ENCODE measurements around the gene AGPAT4.
"Not testable (repeated sequence)": the region's sequence is repeated elsewhere in the genome, so short reads cannot be mapped to it uniquely, and the experiment has no call there.

The AGPAT4 gene

DNA sequence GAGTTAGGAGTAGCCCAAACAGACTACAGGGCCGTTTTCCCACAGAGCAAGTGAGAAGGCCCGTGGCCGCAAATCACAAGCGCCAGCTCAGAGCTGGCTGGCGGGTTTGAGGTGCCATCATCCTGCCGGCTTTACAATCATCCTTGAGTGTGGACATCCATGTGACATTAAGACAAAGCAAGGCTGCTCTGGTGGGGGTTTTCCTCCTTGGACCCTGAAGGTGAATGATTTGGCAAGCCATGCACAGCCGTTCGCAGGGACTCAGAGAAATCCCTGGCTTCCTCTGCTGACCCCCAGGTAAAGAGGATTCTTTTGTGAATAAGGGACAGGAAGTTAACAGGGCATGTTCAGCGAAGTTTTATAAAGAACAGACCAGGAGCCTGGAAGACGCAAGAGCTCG, 137.2 kb downstream of the AGPAT4 start:
- no peak for DNase-seq

DNA sequence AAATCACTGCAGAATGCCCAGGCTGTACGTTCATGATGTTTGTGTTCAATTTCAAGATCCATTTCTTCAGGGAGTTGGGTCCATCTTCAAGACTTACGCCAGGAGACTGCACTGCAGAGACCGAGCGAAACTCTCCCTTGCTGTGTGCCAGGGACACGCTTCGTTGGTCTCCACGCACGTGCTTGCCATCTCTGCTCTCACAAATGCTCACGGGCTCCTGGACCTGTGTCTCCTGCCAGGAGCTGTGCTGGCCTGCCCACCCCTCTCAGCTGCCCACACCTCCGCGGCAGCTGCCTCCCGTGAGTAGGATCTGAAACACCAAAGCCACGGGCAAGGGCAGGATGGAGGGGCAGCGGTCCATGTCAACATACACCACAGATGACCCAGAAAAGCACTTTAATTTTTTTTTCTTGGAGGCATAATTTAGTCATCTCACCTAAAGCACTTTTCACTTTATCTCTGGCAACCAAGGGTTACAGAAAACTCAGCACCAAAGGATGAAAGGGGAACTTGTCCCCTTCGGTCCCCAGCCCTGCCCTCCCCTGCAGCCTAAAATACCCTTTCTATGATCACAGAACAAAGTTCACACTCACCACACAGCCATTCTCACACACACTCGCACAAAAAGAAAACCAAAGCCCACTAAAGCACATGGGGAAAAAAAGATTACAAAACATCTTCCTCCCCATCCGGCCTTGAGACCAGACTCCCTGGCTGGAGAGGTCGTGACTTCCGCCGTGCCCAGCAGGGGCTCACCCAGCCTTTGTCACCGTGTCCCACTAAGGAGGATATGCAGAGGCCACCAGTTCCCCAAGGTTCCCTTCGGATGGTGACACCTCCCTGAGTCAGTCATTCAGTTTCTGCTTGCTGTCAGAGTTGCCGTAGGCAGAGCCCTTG, 137.9 kb downstream of the AGPAT4 start:
- DNase-seq: no peak

DNA sequence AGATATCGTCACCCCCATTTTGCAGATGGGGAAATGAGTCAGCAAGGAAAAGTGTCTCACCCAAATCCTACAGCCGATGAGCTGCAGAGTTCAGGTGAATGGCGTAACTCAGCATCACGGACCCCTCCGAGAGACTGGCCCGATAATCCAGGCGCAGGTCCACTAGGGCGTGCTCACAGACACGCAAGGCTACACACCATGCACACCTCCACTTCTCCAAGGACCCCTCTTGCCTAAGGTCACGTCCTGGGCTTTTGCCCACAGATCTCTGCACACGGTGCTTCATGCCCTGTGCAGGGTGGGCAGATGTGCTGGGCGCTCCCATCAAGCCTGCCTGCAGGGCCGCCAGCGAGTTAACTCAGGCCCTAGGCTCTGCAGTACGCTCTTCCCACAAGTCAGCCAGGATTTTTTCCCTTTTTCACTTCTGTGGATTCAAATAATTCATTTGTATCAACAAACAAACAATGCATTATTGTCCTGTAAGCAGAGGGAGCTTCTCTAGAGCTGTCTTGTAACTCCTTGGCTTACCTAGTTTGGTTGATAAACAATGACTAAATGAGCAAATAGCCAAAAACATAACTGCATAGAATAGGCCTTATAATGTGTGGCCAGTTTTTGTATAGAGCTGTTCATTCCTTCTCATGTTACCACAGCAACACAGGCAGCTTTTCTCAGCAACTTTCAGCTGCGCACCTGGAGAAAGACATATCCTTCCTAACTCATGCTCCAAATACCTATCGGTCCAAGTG, 139.1 kb downstream of the AGPAT4 start:
- DNase-seq: no peak

DNA sequence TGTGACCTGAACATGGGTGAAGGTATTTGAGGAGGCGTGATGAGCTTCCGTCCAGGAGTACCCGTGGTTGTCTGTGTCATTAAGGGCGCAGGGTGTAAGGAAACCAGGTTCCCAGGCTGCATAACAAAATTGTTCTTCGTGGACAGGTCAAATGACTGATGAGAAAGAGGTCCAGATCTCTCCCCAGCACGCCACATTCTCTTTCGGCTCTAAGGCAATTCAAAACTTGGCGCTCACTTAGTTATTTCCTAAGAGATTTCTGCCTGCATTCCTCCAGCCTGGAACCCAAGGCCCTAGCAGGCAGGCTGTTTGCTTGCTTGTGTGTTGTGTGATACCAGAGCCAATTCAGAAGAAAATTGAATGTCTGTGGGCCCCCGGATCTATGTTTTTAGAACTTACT, 139.9 kb downstream of the AGPAT4 start:
- DNase-seq: no peak

DNA sequence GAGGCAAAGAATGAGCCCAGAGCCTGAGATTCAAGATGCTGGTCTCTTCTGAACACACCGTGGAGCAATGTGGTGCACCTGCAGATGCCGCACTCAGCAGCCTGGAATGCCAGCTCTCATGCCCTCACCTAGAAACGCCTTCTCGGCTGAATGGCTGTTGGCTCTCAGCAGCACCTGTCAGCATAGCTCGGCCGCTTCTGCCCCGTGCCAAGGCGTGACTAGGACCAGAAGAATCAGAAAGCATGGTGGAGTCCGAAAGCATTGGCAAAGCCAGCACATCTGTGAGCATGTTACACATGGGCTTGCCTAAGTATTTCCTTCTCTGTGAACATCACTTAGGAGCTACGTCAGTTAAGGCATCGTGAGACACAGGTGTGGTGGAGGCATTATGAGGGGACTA, 141.5 kb downstream of the AGPAT4 start:
- no peak for DNase-seq

DNA sequence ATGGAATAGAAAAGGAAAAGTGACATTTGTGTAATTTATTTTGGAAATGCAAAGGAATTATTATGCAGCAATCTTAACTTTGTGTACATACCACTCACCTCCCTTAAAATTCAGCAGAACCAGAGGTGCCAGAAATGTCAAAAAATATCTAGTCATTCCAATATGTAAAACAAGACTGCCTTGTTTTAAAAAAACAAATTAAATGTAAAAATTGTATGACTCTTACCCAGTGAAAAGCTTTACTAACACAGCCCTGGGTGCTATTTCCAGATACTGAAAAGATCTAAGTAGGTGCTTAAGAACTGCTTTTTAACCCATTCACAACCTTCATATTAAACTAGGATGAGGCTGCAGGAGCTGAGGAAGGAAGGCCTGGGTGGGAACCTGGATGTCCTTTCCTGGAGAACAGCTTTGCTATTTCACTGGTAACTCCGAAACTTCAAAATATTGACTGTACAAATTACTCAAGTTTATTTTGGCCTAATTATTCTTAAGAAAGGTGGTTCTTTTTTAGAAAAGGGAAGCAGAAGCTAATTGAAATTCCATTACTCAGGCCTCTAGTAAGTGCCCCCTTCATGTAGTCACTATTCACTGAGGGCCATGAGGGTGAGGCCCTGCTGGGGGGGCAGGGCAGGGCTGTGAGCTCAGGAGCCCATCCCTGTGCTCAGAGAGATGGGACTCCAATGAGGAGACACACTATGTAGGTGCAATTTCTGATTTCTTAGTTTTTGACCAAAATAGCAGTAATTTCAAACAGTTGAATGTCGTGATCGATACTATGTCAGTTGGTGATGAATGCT, 142.7 kb downstream of the AGPAT4 start:
- DNase-seq: no peak

DNA sequence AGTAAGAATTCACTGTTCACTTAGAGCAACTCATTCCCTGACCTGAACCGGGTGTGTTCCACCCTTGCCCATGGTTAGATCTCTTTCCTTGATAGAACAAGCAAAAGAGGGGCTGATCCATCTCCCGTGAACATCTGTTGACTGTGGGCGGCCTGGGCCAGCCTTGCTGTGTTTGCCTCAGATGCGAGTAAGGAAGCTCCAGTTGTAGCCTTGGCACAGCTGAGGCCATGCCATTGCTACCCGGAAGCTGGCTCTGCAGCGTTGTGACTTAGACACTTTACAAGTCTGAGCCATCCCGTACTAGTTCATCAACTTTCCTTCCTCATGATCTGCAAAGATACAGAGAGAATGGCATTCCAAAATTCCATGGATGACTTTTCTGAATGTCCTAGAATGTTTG, 143.3 kb downstream of the AGPAT4 start:
- no peak for DNase-seq

DNA sequence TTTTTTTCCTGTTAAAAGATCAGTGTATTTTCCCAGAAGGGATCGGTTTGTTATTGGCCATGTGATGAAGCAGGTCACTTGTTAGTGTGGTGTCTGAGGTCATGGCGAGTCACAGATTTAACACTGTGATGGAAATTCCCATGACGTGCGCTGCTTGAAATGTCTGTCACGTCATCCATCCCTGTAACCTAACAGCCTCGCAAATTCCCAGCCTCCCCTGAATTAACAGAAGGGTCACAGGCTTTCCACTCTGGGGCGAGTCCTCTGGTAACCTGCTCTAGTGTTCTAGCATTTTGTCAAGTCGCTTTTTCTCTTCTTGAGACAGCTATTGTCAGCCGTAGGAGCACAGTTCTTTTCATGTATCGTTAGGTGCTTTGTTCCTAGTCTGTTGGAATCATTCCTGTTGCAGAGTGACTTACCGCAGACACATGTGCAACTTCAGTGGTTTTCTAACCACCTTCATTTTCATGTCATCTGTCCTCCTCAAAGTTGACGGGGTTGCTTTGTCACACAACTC, 145.1 kb downstream of the AGPAT4 start:
- DNase-seq: no peak

DNA sequence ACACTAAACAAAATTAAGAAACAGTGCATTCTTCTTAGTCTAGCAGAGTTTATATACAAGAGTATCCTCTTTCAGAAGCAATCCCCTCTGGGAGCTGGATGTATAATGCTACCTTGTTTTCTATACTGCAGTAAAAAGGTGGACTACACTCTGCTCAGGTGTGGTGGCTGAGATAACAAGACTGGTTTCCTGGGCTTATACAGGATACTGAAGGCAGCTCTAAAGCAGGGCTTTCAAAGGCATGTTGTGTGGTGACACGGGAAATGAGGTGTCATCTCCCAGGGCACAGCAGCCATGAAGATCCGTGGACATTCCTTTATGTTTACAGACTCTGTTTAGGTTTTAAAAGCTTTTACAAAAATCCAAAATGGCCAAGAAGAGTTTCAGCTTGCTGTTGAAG, 145.6 kb downstream of the AGPAT4 start:
- no peak for DNase-seq

DNA sequence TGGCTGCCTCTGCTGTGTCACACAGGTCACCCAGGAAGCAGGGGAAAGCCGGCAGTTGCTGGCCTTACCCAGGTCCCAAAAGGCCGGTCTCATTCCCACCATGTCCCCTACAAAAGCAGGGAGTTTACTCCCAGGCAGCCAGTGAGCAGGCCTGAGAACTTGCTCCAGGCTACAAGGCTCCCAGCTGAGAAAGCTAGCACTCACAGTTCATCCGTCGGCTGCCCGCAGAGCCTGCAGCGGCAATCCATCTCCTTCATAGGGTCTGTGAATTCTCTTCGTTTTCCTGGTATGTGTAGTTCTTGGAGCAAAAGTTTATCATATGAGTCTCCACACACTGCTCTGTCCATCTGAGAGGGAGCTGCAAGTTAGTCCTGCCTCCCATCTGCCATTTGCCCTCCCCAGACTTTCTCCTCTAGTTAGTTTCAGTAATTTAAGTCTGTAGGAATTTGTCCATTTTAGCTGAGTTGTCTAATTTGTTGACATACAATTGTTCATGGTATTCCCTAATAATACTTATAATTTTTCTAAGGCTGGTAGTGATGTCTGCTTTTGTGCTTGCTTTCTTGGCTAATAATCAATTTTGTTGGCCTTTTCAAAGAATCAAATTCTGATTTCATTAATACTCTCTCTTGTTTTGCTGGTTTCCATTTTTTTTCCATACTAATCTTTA, 146.7 kb downstream of the AGPAT4 start:
- no peak for DNase-seq

DNA sequence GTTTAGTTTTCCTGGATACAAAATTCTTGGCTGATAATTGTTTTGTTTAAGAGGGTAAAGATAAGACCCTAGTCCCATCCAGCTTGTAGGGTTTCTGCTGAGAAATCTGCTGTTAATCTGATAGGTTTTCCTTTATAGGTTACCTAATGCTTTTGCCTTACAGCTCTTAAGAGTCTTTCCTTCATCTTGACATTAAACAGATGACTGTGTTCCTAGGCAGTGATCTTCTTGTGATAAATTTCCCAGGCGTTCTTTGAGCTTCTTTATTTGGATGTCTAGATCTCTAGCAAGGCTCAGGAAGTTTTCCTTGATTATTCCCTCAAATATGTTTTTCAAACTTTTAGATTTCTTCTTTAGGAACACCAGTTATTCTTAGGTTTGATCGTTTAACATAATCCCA, 148.3 kb downstream of the AGPAT4 start:
- DNase-seq: no peak

DNA sequence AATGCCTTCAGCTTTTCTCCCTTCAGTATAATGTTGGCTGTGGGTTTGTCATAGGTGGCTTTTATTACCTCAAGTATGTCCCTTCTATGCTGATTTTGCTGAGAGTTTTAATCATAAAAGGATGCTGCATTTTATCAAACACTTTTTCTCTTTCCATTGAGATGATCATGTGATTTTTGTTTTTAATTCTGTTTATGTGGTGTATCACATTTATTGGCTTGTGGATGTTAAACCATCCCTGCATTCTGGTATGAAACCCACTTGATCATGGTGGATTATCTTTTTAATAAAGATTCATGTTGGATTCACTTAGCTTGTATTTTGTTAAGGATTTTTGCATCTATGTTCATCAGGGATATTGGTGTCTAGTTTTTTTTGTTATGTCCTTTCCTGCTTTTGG, 150.5 kb downstream of the AGPAT4 start:
- not testable (repeated sequence) for DNase-seq

DNA sequence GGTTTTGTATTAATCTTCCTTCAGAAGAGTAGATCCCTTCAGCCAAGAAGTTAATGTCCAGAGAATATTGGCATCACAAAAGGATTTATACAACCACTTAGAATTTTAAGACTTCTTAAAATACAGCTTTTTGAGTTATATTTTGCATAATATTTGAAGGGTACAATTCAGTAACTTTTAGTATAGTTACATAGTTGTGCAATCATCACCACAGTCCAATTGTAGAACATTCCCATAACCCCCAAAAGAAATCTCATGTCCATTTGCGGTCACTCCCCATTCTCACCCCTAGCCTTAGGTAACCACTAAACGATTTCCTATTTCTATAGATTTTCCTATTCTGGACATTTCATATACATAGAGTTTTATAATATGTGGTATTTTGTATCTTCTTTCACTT, 155.9 kb downstream of the AGPAT4 start:
- no peak for DNase-seq

DNA sequence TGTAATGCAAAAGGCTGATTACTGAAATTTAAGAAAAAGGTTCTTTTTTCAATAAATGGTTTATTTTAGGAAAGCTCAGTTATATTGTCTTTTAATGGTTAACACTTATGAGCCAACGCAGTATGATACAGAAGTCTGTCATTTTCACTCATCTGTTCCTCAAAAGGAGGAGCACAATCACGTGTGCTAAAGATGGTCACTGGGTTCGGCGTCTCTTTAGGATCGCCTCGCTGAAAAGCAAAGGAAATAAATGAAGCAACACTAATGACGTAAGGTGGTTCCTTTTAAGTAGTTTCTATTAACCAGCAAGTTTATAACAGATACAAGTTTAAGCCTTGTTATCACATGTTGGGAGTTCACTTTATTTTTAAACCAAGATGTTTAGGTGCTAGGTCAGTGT, 156.6 kb downstream of the AGPAT4 start:
- DNase-seq: no peak

DNA sequence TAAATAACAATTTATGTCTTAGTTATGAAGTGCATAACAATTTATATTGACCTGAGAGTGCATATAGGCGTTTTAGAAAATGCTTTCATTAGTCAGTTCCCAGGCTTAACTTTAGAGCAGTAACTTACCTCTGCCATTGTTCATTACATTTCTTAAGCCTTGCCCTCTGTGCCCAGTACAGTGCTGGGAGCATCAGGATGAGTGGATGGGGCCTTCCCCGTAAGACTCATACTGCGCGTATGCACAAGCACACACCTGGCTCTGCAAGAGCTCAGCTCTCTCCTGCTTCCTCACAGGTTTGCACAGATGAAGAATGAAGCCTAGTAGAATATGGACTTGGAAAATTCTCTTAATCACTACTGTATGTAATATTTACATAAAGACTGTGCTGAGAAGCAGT, 157.3 kb downstream of the AGPAT4 start:
- DNase-seq: no peak

DNA sequence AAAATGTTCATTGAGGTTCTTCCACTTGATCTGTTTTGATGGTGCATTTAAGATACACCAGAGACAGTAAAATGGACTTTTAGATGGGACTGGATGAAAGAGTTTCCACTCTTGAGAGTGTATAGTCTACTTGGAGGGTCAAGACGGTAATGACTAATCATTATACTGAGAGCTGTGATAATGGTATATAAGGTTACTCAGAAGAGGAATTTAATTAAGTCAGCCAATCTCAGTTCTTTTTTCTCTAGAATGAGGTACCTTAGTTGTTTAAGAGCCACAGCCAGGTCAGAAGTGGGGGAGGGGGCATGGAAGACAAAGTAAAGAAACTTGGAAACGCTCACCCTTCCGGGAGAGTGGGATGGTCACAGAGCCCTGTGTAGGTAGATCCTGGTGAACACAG, 158.4 kb downstream of the AGPAT4 start:
- DNase-seq: no peak

DNA sequence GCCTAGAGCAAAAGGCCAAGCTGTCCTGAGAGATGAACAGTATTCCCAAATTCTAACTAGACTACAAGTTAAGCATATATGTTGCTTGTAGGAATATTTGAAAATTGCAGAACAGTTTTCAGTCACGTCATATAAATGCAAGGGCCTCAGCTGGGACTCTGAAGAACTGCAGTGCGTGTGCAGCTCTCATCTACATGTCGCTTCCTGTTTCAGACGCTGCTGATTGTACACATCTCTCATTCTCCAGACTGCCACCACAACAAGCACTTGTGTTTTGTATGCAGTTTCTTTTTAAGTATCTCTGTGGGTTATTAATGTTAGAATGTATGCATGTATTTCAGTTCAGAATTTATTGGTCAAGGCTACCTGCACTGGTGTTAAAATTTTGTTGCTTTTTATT, 162.6 kb downstream of the AGPAT4 start:
- DNase-seq: no peak

DNA sequence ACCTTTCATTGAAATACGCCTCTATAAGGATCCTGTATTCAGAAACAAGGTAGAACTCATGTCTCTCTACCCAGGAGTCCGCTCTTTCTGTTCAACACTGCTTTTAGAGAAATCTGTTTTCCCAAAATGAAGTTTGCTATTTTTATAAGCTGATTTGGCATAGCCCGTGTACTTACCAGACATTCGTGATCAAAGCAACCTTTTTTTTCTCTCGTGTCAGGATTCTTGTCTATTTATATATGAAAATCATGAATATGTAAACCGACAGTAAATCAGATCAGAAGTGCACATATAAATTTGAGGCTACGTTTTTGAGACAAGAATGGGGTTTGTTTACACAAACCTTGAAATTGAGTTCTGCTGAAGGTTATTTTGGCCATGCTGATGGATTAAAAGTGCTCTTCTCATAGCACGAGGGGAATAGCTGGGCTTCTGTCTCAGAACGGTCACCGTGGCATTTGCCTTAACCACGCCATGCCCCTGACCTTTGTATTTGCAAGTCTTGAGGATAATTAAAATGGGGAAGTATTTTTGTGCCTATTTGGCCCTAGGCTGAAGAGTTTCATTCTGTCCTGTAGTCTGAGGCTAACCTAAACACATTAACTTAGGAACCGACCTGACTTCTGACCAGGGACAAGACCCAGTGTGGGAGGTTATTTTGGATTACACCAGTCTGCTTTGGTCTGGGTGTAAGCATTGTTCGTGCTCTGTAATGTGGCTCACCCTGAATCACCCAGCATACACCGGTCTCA, 163.7 kb downstream of the AGPAT4 start:
- DNase-seq: no peak

DNA sequence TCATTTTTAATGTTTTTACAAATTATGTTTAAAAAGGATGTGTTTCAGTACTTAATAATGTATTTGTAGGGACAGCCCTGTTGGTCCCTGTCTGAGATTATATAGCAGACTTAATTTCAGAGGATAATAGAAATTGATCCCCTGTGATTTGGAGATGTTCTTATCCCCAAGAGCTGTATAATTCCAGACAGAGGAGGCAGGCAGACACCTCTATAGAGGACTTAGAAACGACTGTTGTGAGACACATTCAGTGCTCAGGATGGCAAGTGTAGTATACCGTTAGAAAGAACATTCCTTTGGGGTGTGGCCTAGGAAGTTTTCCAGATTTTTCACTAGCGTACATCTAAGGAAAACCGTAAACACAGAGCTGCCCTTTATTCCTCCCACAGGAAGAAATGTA, 164.5 kb downstream of the AGPAT4 start:
- no peak for DNase-seq

DNA sequence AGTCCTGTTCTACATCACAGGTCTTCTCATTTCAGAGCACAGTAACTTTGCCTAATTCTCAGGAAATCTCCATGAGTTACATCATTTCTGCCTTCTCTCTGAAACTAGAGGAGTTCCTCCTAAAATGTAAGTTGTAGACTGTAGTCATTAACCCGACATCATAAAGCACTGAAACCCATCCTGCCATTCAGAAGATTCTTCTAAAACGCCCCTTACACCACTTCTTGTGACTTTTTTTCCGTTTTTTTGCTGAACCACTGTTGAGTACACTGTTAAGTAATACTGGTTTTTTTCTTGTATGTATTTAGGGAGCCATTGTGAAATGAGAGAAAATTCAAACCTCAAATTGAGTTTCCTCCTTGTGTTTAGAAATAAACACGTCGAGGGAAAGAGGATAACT, 164.9 kb downstream of the AGPAT4 start:
- no peak for DNase-seq

DNA sequence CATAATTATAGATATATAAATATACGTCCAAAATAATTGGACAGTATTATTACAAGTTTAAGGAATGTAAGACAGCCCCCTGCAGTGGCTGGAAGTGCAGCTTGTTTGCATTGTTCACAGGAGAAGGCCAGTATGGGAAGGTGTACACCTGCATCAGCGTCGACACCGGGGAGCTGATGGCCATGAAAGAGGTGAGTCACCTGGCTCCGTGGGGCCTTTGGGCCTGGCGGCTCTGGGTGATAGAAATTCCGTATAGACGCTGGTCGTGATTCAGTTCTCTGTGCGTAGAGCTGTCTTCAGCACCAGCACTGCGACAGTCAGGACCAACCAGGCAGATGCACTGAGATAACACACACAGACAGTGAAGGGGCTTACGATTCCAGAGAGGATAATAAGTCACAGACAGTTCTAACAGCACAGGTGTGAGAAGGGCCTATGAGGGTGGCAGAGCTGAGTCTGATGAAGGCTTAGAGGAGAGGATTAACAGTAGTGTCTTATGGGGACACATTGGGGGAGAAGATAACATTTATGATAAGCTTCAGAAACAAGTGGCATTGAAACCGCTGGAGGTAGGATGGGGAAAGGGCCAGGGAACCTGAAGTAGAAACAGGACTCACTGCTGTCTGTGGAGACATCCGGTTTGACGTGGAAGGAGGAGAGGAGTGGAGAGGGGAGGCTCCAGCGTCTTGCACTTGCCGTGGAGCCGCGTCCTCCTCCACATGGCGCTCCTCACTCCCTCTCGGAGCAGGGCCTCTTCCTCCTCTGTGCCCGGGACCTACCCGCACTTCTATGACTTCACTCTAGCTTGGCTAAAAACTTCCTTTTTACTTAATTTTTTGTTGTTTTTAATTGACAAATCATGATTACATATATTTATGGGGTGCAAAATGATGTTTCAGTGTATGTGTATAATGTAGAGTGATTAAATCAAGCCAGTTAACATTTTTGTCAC, 165.8 kb downstream of the AGPAT4 start:
- no peak for DNase-seq
